ENCODE data around the gene CCDC57. TPM values are rescaled to one million over a fixed set of nuclear protein-coding genes. Genes with fewer than 3 reads are reported as not detected.

Gene CCDC57
- total and polyA plus RNA-seq, 9 of the 15 experiments (the other 6 are each of a cell fraction or from before 2014, with no cell fraction given) = 0.83 to 36.2 (median 13.6) TPM

- no peak for TF ChIP-seq TSC22D4 (tag; IDR thresholded peaks at IDR 0.05)
- no peak for TF ChIP-seq CBX5 (IDR thresholded peaks at IDR 0.05; ENCODE audit: borderline replicate concordance, low read depth)
- 0 out of 2 replicates have a peak, but pooled peaks have one; percentile 2 for TF ChIP-seq SPI1 (IDR thresholded peaks at IDR 0.05; ENCODE audit: borderline replicate concordance, low read depth, low read length)
- TF ChIP-seq RNF2 (IDR thresholded peaks at IDR 0.05) = peak; percentile 91
- no peak for TF ChIP-seq CHD7 (IDR thresholded peaks at IDR 0.05; ENCODE audit: low read depth, low read length)
- no peak for TF ChIP-seq ZNF280A (IDR thresholded peaks at IDR 0.05; ENCODE audit: low read depth, partially characterized antibody)
- TF ChIP-seq, protein P1, sequence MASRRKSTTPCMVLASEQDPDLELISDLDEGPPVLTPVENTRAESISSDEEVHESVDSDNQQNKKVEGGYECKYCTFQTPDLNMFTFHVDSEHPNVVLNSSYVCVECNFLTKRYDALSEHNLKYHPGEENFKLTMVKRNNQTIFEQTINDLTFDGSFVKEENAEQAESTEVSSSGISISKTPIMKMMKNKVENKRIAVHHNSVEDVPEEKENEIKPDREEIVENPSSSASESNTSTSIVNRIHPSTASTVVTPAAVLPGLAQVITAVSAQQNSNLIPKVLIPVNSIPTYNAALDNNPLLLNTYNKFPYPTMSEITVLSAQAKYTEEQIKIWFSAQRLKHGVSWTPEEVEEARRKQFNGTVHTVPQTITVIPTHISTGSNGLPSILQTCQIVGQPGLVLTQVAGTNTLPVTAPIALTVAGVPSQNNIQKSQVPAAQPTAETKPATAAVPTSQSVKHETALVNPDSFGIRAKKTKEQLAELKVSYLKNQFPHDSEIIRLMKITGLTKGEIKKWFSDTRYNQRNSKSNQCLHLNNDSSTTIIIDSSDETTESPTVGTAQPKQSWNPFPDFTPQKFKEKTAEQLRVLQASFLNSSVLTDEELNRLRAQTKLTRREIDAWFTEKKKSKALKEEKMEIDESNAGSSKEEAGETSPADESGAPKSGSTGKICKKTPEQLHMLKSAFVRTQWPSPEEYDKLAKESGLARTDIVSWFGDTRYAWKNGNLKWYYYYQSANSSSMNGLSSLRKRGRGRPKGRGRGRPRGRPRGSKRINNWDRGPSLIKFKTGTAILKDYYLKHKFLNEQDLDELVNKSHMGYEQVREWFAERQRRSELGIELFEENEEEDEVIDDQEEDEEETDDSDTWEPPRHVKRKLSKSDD (conservative IDR thresholded peaks at IDR 0.05; ENCODE audit: low read length) = no peak
- TF ChIP-seq ZNF699 (CRISPR knock-in tag; IDR thresholded peaks at IDR 0.05; ENCODE audit: insufficient replicate concordance) = no peak
- TF ChIP-seq ARID3B (CRISPR knock-in tag; IDR thresholded peaks at IDR 0.05; ENCODE audit: borderline replicate concordance) = no peak
These were observed 11.7 kb downstream of the CCDC57 start (continued) for GRCh38 chr17:82200743-82201497.
